H9 (cell line): ENCODE measurements around the gene OSBPL9. TPM values are rescaled to one million over a fixed set of nuclear protein-coding genes. Genes with fewer than 3 reads are reported as not detected.

Source experiments
- DNase-seq: peaks from one replicate; pipeline ENCODE4 v3.0.0-alpha.2; 2017
- H2AFZ ChIP-seq: one replicate; pipeline ENCODE4 v1.6.1; 2013; ENCODE audit warnings: mild to moderate bottlenecking, low read length, control low read depth, moderate library complexity
- H2AK5ac ChIP-seq: 2 replicates; pipeline ENCODE4 v1.6.1; 2013; ENCODE audit warnings: low read length, control low read depth, mixed read lengths; ENCODE audit not compliant: insufficient read length
- H2BK120ac ChIP-seq: one replicate; pipeline ENCODE4 v1.6.1; 2013; ENCODE audit warnings: low read depth, mild to moderate bottlenecking, low read length, control low read depth, inconsistent platforms; ENCODE audit not compliant: poor library complexity, severe bottlenecking
- H2BK12ac ChIP-seq: 2 replicates; pipeline ENCODE4 v1.6.1; 2013; ENCODE audit warnings: low read length, control low read depth, mixed read lengths, low read depth; ENCODE audit not compliant: insufficient read length
- H2BK15ac ChIP-seq: 2 replicates; pipeline ENCODE4 v1.6.1; 2013; ENCODE audit warnings: low read depth, low read length, control low read depth
- H2BK20ac ChIP-seq: one replicate; pipeline ENCODE4 v1.6.1; 2013; ENCODE audit warnings: low read depth, mild to moderate bottlenecking, low read length, control low read depth, inconsistent platforms; ENCODE audit not compliant: poor library complexity, severe bottlenecking
- H2BK5ac ChIP-seq: 2 replicates; pipeline ENCODE4 v1.6.1; 2013; ENCODE audit warnings: low read length, control low read depth, mixed read lengths; ENCODE audit not compliant: insufficient read length
- H3K14ac ChIP-seq: 2 replicates; pipeline ENCODE4 v1.6.1; 2013; ENCODE audit warnings: low read length, control low read depth; ENCODE audit not compliant: insufficient read depth
- H3K18ac ChIP-seq: 2 replicates; pipeline ENCODE4 v1.6.1; 2013; ENCODE audit warnings: low read depth, mild to moderate bottlenecking, mixed read lengths, low read length, control low read depth; ENCODE audit not compliant: insufficient read length
- H3K23ac ChIP-seq: 2 replicates; pipeline ENCODE4 v1.6.1; 2013; ENCODE audit warnings: low read length, control low read depth, mixed read lengths, low read depth; ENCODE audit not compliant: insufficient read length
- H3K23me2 ChIP-seq: 2 replicates; pipeline ENCODE4 v1.6.1; 2013; ENCODE audit warnings: low read depth, mild to moderate bottlenecking, mixed read lengths, low read length, control low read depth; ENCODE audit not compliant: insufficient read length, poor library complexity, severe bottlenecking
- H3K27ac ChIP-seq: 2 replicates; pipeline ENCODE4 v1.5.1; 2013; ENCODE audit warnings: low read length, control low read depth, mixed read lengths, low read depth; ENCODE audit not compliant: insufficient read length
- H3K27me3 ChIP-seq: 2 replicates; pipeline ENCODE4 v1.6.1; 2013; ENCODE audit warnings: low read length, control low read depth, inconsistent platforms; ENCODE audit not compliant: insufficient read depth
- H3K4ac ChIP-seq: 2 replicates; pipeline ENCODE4 v1.6.1; 2013; ENCODE audit warnings: low read depth, mild to moderate bottlenecking, control low read depth, inconsistent platforms, low read length, moderate library complexity
- H3K4me1 ChIP-seq: 2 replicates; pipeline ENCODE4 v1.6.1; 2013; ENCODE audit warnings: low read length, control low read depth, inconsistent platforms; ENCODE audit not compliant: insufficient read depth
- H3K4me2 ChIP-seq: 2 replicates; pipeline ENCODE4 v1.6.1; 2013; ENCODE audit warnings: low read length, control low read depth, mixed read lengths; ENCODE audit not compliant: insufficient read length, insufficient read depth
- H3K56ac ChIP-seq: 2 replicates; pipeline ENCODE4 v1.6.1; 2013; ENCODE audit warnings: low read depth, mild to moderate bottlenecking, mixed read lengths, low read length, control low read depth; ENCODE audit not compliant: insufficient read length
- H3K79me1 ChIP-seq: 2 replicates; pipeline ENCODE4 v1.6.1; 2013; ENCODE audit warnings: low read depth, mild to moderate bottlenecking, moderate library complexity, low read length, control low read depth, inconsistent platforms; ENCODE audit not compliant: insufficient read depth, poor library complexity, severe bottlenecking
- H3K79me2 ChIP-seq: 2 replicates; pipeline ENCODE4 v1.6.1; 2013; ENCODE audit warnings: low read length, control low read depth, inconsistent platforms; ENCODE audit not compliant: insufficient read depth
- H3K9ac ChIP-seq: 2 replicates; pipeline ENCODE4 v1.6.1; 2013; ENCODE audit warnings: low read length, control low read depth, mixed read lengths; ENCODE audit not compliant: insufficient read length; ENCODE audit errors: extremely low read depth
- H3K9me3 ChIP-seq: one replicate; pipeline ENCODE4 v1.6.1; 2013; ENCODE audit warnings: low read depth, low read length, inconsistent platforms; ENCODE audit not compliant: control insufficient read depth
- H3T11ph ChIP-seq: one replicate; pipeline ENCODE4 v1.6.1; 2013; ENCODE audit warnings: mild to moderate bottlenecking, low read length, control low read depth, inconsistent platforms
- H4K20me1 ChIP-seq: one replicate; pipeline ENCODE4 v1.6.1; 2013; ENCODE audit not compliant: control insufficient read depth, insufficient read length, insufficient read depth
- H4K5ac ChIP-seq: 2 replicates; pipeline ENCODE4 v1.6.1; 2013; ENCODE audit warnings: low read depth, mild to moderate bottlenecking, mixed read lengths, low read length, control low read depth; ENCODE audit not compliant: insufficient read length
- H4K8ac ChIP-seq: replicated peaks from 2 replicates; pipeline ENCODE4 v1.6.1; 2013; ENCODE audit warnings: low read length, control low read depth, mixed read lengths, low read depth; ENCODE audit not compliant: insufficient read length
- H4K91ac ChIP-seq: 2 replicates; pipeline ENCODE4 v1.6.1; 2013; ENCODE audit warnings: low read depth, mild to moderate bottlenecking, moderate library complexity, mixed read lengths, low read length, control low read depth; ENCODE audit not compliant: insufficient read length
- H3K27ac Mint-ChIP-seq, 3 experiments: 2 replicates in 2 of 3; 3 replicates in 1 of 3; pipeline ENCODE4 v1.8.0; 2020 to 2021; ENCODE audit warnings: mixed read lengths in 3 of 3, mild to moderate bottlenecking in 1 of 3, moderate library complexity in 1 of 3
- H3K27me3 Mint-ChIP-seq: 2 replicates; pipeline ENCODE4 v1.8.0; 2021; ENCODE audit warnings: low read depth, mild to moderate bottlenecking, moderate library complexity, mixed read lengths
- H3K36me3 Mint-ChIP-seq, 3 experiments: 2 replicates in 2 of 3; 3 replicates in 1 of 3; pipeline ENCODE4 v1.8.0; 2020 to 2021; ENCODE audit warnings: low read depth in 3 of 3, mixed read lengths in 3 of 3; ENCODE audit not compliant: insufficient read depth in 1 of 3
- H3K4me1 Mint-ChIP-seq, 2 experiments: 2 replicates each; pipeline ENCODE4 v1.8.0; 2020; ENCODE audit warnings: mixed read lengths in 2 of 2
- H3K4me3 Mint-ChIP-seq, 2 experiments: 2 replicates in 1 of 2; 3 replicates in 1 of 2; pipeline ENCODE4 v1.8.0; 2020 to 2021; ENCODE audit warnings: mild to moderate bottlenecking in 2 of 2, mixed read lengths in 2 of 2, moderate library complexity in 1 of 2
- H3K9me3 Mint-ChIP-seq, 2 experiments: 2 replicates in 1 of 2; 3 replicates in 1 of 2; pipeline ENCODE4 v1.8.0; 2020; ENCODE audit warnings: mild to moderate bottlenecking in 2 of 2, mixed read lengths in 2 of 2, moderate library complexity in 1 of 2
- total RNA-seq: library from RNA; stranded (reverse); gene quantifications from 2 replicates; pipeline ENCODE4 v1.2.1, GENCODE V29; 2021
- TF ChIP-seq, protein P1 (sequence below): fragments of 200-600 bp; sonication (generic); conservative IDR thresholded peaks from 3 replicates; pipeline ENCODE4 v1.8.0; 2021; ENCODE audit warnings: antibody characterized with exemption, mild to moderate bottlenecking

OSBPL9 gene
- total RNA-seq, 1 experiment from 2014 or later, result 76.7 TPM

DNA sequence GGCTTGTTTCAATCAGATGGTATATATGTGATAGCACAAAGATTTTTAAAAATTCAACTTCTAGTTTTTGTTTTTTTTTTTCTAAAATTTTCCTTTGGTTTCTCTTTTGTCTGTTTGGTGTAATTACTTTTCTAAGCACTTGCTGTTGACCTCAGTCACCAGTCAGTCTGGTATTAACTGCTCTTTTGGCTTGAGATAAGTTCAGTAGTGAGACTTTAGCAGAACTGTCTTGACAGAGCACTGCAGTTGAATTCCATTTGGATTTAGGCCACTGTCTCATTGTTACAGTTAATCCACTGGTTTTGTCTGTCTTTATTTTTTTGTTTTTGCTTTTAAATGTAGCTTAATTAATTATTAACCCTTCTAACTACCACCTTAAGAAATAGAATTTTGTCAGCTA is 36.2 kb downstream of the OSBPL9 start:
- no peak overlapping the region for H4K8ac ChIP-seq
- Mint-ChIP-seq H3K9me3 (no peaks in the 10 kb centered on the region), H3K27me3 (no peaks in the 10 kb centered on the region), H3K36me3 (no peaks in the 10 kb centered on the region), H3K4me3 (no peak overlapping the region), H3K27ac (no peak overlapping the region), H3K4me1 (peaks cover 12 to 16% of the 10 kb centered on the region in 2 experiments)
- H2BK20ac ChIP-seq, result no peak overlapping the region
- H3K4me1 ChIP-seq, result no peaks in the 10 kb centered on the region
- no peak overlapping the region for H3K23ac ChIP-seq
- no peaks in the 10 kb centered on the region for H4K20me1 ChIP-seq
- H3K56ac ChIP-seq, result no peak overlapping the region
- H3K18ac ChIP-seq, result no peak overlapping the region
- no peaks in the 10 kb centered on the region for H3K9me3 ChIP-seq
- no peaks in the 10 kb centered on the region for H3K27me3 ChIP-seq
- H3K23me2 ChIP-seq, result no peaks in the 10 kb centered on the region
- no peak for DNase-seq
- H2AFZ ChIP-seq, result no peak overlapping the region
- no peak overlapping the region for H2BK120ac ChIP-seq
- TF ChIP-seq, protein P1, sequence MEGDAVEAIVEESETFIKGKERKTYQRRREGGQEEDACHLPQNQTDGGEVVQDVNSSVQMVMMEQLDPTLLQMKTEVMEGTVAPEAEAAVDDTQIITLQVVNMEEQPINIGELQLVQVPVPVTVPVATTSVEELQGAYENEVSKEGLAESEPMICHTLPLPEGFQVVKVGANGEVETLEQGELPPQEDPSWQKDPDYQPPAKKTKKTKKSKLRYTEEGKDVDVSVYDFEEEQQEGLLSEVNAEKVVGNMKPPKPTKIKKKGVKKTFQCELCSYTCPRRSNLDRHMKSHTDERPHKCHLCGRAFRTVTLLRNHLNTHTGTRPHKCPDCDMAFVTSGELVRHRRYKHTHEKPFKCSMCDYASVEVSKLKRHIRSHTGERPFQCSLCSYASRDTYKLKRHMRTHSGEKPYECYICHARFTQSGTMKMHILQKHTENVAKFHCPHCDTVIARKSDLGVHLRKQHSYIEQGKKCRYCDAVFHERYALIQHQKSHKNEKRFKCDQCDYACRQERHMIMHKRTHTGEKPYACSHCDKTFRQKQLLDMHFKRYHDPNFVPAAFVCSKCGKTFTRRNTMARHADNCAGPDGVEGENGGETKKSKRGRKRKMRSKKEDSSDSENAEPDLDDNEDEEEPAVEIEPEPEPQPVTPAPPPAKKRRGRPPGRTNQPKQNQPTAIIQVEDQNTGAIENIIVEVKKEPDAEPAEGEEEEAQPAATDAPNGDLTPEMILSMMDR, result no peak
- no peak overlapping the region for H2AK5ac ChIP-seq
- H3K4ac ChIP-seq, result no peak overlapping the region
- no peak overlapping the region for H3K4me2 ChIP-seq
- no peak overlapping the region for H2BK12ac ChIP-seq
- no peak overlapping the region for H3T11ph ChIP-seq
- H3K79me2 ChIP-seq, result no peaks in the 10 kb centered on the region
- H3K79me1 ChIP-seq, result no peaks in the 10 kb centered on the region
- no peak overlapping the region for H2BK5ac ChIP-seq
- H4K5ac ChIP-seq, result no peak overlapping the region
- no peak overlapping the region for H3K27ac ChIP-seq
- H4K91ac ChIP-seq, result no peak overlapping the region
- no peak overlapping the region for H2BK15ac ChIP-seq
- no peak overlapping the region for H3K14ac ChIP-seq
- H3K9ac ChIP-seq, result no peak overlapping the region
